Gastrocnemius medialis (tissue), 4 donors: ENCODE data around the gene MAPK11. TPM values are rescaled to one million over a fixed set of nuclear protein-coding genes. Genes with fewer than 3 reads are reported as not detected.

Experiments
- ATAC-seq, 2 donors: fragments of 150-250 bp; one replicate each; pipeline ENCODE4 v1.9.1; 2016
- DNase-seq, 2 donors: peaks; one replicate each; pipeline ENCODE4 v3.0.0-alpha.2; 2019
- H3K27ac ChIP-seq, 4 donors: fragments of 200-600 bp; sonication (generic); 1 replicate in 1 of 4; 2 replicates in 3 of 4; pipeline ENCODE4 v1.5.1; 2016 to 2018; ENCODE audit warnings: mild to moderate bottlenecking in 2 of 4, moderate library complexity in 1 of 4
- H3K27me3 ChIP-seq, 3 donors: fragments of 200-600 bp; sonication (generic) in 2 of 3; 1 replicate in 1 of 3; 2 replicates in 2 of 3; pipeline versions ENCODE4 v1.5.1 to v1.6.0; 2016 to 2019; ENCODE audit warnings: mild to moderate bottlenecking in 1 of 3, moderate library complexity in 1 of 3
- H3K36me3 ChIP-seq, 2 donors: fragments of 200-600 bp; sonication (generic) in 1 of 2; one replicate each; pipeline ENCODE4 v1.5.1; 2017 to 2018
- H3K4me1 ChIP-seq, 2 donors: fragments of 200-600 bp; sonication (generic) in 1 of 2; one replicate each; pipeline ENCODE4 v1.5.1; 2016 to 2017; ENCODE audit warnings: mild to moderate bottlenecking in 2 of 2
- H3K4me3 ChIP-seq, 4 donors: fragments of 200-600 bp; sonication (generic) in 3 of 4; 1 replicate in 1 of 4; 2 replicates in 3 of 4; pipeline ENCODE4 v1.5.1; 2016 to 2019; ENCODE audit warnings: mild to moderate bottlenecking in 2 of 4
- H3K9me3 ChIP-seq, 3 donors: fragments of 200-600 bp; sonication (generic) in 2 of 3; 1 replicate in 1 of 3; 2 replicates in 2 of 3; pipeline ENCODE4 v1.5.1; 2016 to 2019
- POLR2A ChIP-seq, 2 donors: fragments of 450-650 bp; IDR thresholded peaks; one replicate each; pipeline ENCODE4 v1.6.1; 2017; ENCODE audit warnings: antibody characterized with exemption in 2 of 2, mild to moderate bottlenecking in 2 of 2, moderate library complexity in 2 of 2
- in situ Hi-C, 4 donors: fragments of 200-750 bp; cut with MboI; loops; one replicate each; pipeline versions ENCODE4 v1.15.0 to v1.8.0; 2017; ENCODE audit warnings: low sequenced_read_pairs in 4 of 4
- intact Hi-C: fragments of 100-400 bp; cut with DNase I; formaldehyde crosslinking; loops from one replicate; pipeline ENCODE4 v1.15.1; 2023; ENCODE audit warnings: low total_unique reads
- total RNA-seq, 4 donors: library from RNA; depleted of rRNA; stranded (reverse); fragments of >200 nt; gene quantifications; one replicate each; pipeline versions ENCODE4 v1.1.0 to v1.2.3, GENCODE V29; 2016
- TF ChIP-seq, protein P1 (sequence below), 5 experiments: fragments of 450-650 bp in 3 of 5; fragments of 200-600 bp in 2 of 5; sonication (generic) in 2 of 5; IDR thresholded peaks in 4 of 5; conservative IDR thresholded peaks in 1 of 5; 1 replicate in 4 of 5; 2 replicates in 1 of 5; pipeline ENCODE4 v1.5.1; 2016 to 2019; ENCODE audit warnings: antibody characterized with exemption in 5 of 5, mild to moderate bottlenecking in 3 of 5, moderate library complexity in 3 of 5

The MAPK11 gene
- total RNA-seq, 4 donors from 2014 or later: 1.8 to 4.2 (median 3.4) TPM

DNA sequence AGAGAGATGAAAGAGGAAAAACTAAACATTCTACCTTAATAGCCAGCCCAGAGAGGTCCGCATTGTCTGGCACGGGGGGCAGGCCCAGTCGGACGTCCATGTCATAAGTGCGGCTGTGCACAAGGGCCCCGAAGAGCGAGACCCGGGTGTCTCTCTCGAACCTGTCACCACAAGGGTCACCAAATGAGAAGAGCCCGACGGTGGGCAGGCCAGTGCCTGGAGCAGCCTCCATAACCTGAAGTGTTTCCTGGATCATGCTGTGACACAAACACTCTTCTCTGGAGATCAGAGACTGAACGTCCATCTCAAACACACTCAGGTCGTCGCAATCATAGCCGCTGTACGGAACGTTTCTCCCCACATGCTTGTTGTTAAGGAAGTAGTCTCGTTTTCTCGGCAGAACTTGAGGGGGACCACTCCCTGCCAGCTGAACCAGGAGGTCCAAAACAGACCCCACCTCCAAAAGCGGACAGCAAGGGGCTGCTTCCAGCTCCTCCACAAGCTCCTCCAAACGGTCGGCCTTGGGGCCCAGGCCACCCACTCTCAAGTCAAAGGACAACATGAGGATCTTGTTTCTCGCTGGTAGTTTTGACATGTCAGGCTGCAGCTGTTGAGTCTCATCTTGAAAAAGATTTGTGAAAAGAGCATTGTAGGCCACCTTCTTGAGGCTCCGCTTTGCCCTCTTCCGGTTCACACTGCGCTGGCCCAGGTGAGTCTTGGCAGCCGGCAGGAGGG is 26.3 kb downstream of the MAPK11 start:
- ATAC-seq (peak; percentile 4 to 5), DNase-seq (no peak)
- intact Hi-C loops: loop anchor here (1.0 to 2.0 kb wide), 2 partner anchors 14 to 27 kb away; partner anchors contain the start of gene MAPK11
- H3K4me3 ChIP-seq: peak overlapping the region; percentile 74 to 98 (median 81)
- TF ChIP-seq POLR2A (IDR thresholded peaks at IDR 0.05): no peak
- TF ChIP-seq, protein P1, sequence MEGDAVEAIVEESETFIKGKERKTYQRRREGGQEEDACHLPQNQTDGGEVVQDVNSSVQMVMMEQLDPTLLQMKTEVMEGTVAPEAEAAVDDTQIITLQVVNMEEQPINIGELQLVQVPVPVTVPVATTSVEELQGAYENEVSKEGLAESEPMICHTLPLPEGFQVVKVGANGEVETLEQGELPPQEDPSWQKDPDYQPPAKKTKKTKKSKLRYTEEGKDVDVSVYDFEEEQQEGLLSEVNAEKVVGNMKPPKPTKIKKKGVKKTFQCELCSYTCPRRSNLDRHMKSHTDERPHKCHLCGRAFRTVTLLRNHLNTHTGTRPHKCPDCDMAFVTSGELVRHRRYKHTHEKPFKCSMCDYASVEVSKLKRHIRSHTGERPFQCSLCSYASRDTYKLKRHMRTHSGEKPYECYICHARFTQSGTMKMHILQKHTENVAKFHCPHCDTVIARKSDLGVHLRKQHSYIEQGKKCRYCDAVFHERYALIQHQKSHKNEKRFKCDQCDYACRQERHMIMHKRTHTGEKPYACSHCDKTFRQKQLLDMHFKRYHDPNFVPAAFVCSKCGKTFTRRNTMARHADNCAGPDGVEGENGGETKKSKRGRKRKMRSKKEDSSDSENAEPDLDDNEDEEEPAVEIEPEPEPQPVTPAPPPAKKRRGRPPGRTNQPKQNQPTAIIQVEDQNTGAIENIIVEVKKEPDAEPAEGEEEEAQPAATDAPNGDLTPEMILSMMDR (IDR thresholded peaks at IDR 0.05 in 4 of 5, conservative IDR thresholded peaks at IDR 0.05 in 1 of 5): no peak
- H3K4me1 ChIP-seq: peaks cover 42% of the 10 kb centered on the region in 2 donors
- no peaks in the 10 kb centered on the region for H3K27me3 ChIP-seq
- H3K9me3 ChIP-seq: no peaks in the 10 kb centered on the region
- H3K27ac ChIP-seq: peak overlapping the region; percentile 88 to 98 (median 90)
- H3K36me3 ChIP-seq: peaks cover 0 to 20% of the 10 kb centered on the region in 2 donors
- in situ Hi-C loops: no loop called here

GRCh38 chr22:50242406-50242949 is 27.7 kb downstream of the MAPK11 start:
- H3K27me3 ChIP-seq: no peaks in the 10 kb centered on the region
- H3K9me3 ChIP-seq: no peaks in the 10 kb centered on the region
- DNase-seq (no peak), ATAC-seq (no peak)
- peaks cover 0 to 23% of the 10 kb centered on the region in 2 donors for H3K36me3 ChIP-seq
- in situ Hi-C loops (no loop called here), intact Hi-C loops (no loop called here)
- TF ChIP-seq, protein P1 (IDR thresholded peaks at IDR 0.05 in 4 of 5, conservative IDR thresholded peaks at IDR 0.05 in 1 of 5): no peak
- no peak for TF ChIP-seq POLR2A (IDR thresholded peaks at IDR 0.05)
- H3K4me1 ChIP-seq: peaks cover 42% of the 10 kb centered on the region in 2 donors
- peak overlapping the region; percentile 74 to 98 (median 81) for H3K4me3 ChIP-seq
- H3K27ac ChIP-seq: peak overlapping the region; percentile 88 to 98 (median 90)

GRCh38 chr22:50238755-50239154 is 31.4 kb downstream of the MAPK11 start:
- Histone ChIP-seq H3K4me1 (peaks cover 25 to 27% of the 10 kb centered on the region in 2 donors), H3K9me3 (no peaks in the 10 kb centered on the region), H3K27ac (no peak overlapping the region), H3K36me3 (peaks cover 0 to 21% of the 10 kb centered on the region in 2 donors), H3K4me3 (no peak overlapping the region), H3K27me3 (no peaks in the 10 kb centered on the region)
- intact Hi-C loops: loop anchor here (2.0 to 10.0 kb wide), 2 partner anchors 14 to 196 kb away; no protein-coding TSS in a partner anchor
- TF ChIP-seq POLR2A (IDR thresholded peaks at IDR 0.05): no peak
- TF ChIP-seq, protein P1 (IDR thresholded peaks at IDR 0.05 in 4 of 5, conservative IDR thresholded peaks at IDR 0.05 in 1 of 5): no peak
- DNase-seq (no peak), ATAC-seq (no peak)
- in situ Hi-C loops: no loop called here

- TF ChIP-seq, protein P1 (IDR thresholded peaks at IDR 0.05 in 4 of 5, conservative IDR thresholded peaks at IDR 0.05 in 1 of 5): peak in 2 of 5 experiments; percentile 15 to 18
- no peak for TF ChIP-seq POLR2A (IDR thresholded peaks at IDR 0.05)
- no peak for DNase-seq
Observed at GRCh38 chr22:50236731-50237409, 33.3 kb downstream of the MAPK11 start.

More at GRCh38 chr22:50236731-50237409, 33.3 kb downstream of the MAPK11 start:
- Histone ChIP-seq H3K4me3 (no peak overlapping the region), H3K4me1 (peaks cover 7 to 8% of the 10 kb centered on the region in 2 donors), H3K27ac (no peak overlapping the region), H3K27me3 (no peaks in the 10 kb centered on the region), H3K36me3 (peaks cover 0 to 21% of the 10 kb centered on the region in 2 donors), H3K9me3 (no peaks in the 10 kb centered on the region)
- intact Hi-C loops: loop anchor here (10.0 kb wide), 1 partner anchor 198 kb away; no protein-coding TSS in a partner anchor
- no peak for ATAC-seq
- in situ Hi-C loops: no loop called here
